Psoas muscle (tissue), 8 donors: ENCODE data around the gene VKORC1L1. TPM values are rescaled to one million over a fixed set of nuclear protein-coding genes. Genes with fewer than 3 reads are reported as not detected.

Experiments used
- ATAC-seq, 4 donors: fragments of 200-7000 bp; cut with Tn5 transposase; one replicate each; pipeline ENCODE4 v1.9.1; 2020; ENCODE audit warnings: moderate library complexity in 3 of 4, mild to moderate bottlenecking in 2 of 4
- DNase-seq, 2 donors: peaks; one replicate each; pipeline ENCODE4 v3.0.0-alpha.2; 2020
- H3K27ac ChIP-seq: fragments of 200-600 bp; one replicate; pipeline ENCODE4 v1.8.0; 2022
- H3K27me3 ChIP-seq, 3 donors: fragments of 200-600 bp in 1 of 3; one replicate each; pipeline versions ENCODE4 v1.6.1 to v1.8.0; 2013 to 2022; ENCODE audit warnings: low read length in 2 of 3, mild to moderate bottlenecking in 2 of 3, moderate library complexity in 1 of 3; ENCODE audit not compliant: insufficient read depth in 3 of 3
- H3K36me3 ChIP-seq, 2 donors: fragments of 200-600 bp in 1 of 2; one replicate each; pipeline versions ENCODE4 v1.6.1 to v1.8.0; 2013 to 2022; ENCODE audit warnings: low read depth in 1 of 2, mild to moderate bottlenecking in 1 of 2, moderate library complexity in 1 of 2; ENCODE audit not compliant: insufficient read depth in 1 of 2
- H3K4me1 ChIP-seq: fragments of 200-600 bp; one replicate; pipeline ENCODE4 v1.8.0; 2022
- H3K4me3 ChIP-seq: fragments of 200-600 bp; one replicate; pipeline ENCODE4 v1.8.0; 2022; ENCODE audit warnings: mild to moderate bottlenecking
- H3K9me3 ChIP-seq: fragments of 200-600 bp; one replicate; pipeline ENCODE4 v1.8.0; 2022
- CTCF ChIP-seq: fragments of 200-600 bp; IDR thresholded peaks from one replicate; pipeline ENCODE4 v1.8.0; 2022; ENCODE audit warnings: antibody characterized with exemption
- WGBS, 3 donors: extraction: QIAGEN DNeasy Blood & Tissue Kit; methylation state at CpG; one replicate each; pipeline versions ENCODE4 v1.1.6 to v1.1.7; 2013; 5-methylcytosine and 5-hydroxymethylcytosine counted together
- intact Hi-C, 2 donors: fragments of 100-400 bp; cut with DNase I; formaldehyde crosslinking; loops; one replicate each; pipeline versions ENCODE4 v1.11.0 to v1.14.2; 2022
- polyA plus RNA-seq, 3 donors: library from polyadenylated mRNA; stranded (reverse); fragments of 200-250 nt; gene quantifications; one replicate each; pipeline ENCODE4 v1.2.3, GENCODE V29; 2013
- total RNA-seq, 4 donors: library from RNA; stranded (reverse); fragmentation: NEBNext Ultra II Directional in 2 of 4; extraction: Animal tissue kit (Norgen Biotek cat#: 25700) in 2 of 4; gene quantifications; one replicate each; pipeline versions ENCODE4 v1.2.1 to v1.2.4, GENCODE V29; 2021 to 2023
- donor health status: healthy with polysubstance abuse.
- donor health status: DM: no; HTN: no; CAD: no; lungs with moderate emphysema.
- donor health status: Bipolar disorder and iron deficiency.
- donor health status: healthy.
- donor health status: DM: yes; HTN: yes; CAD: no.
- donor health status: DM: no; HTN: no; CAD: no.
- donor health status: DM: no; HTN: no; CAD: no.
- donor health status: DM: yes; HTN: yes; CAD: no.

VKORC1L1 gene
- total and polyA plus RNA-seq, 7 donors, result 9.9 to 24.4 (median 19.4) TPM

- Histone ChIP-seq H3K36me3 (no peaks in the 10 kb centered on the region), H3K27ac (no peak overlapping the region), H3K4me3 (no peak overlapping the region), H3K27me3 (no peaks in the 10 kb centered on the region), H3K9me3 (peaks cover 12% of the 10 kb centered on the region), H3K4me1 (no peaks in the 10 kb centered on the region)
- no peak for DNase-seq
- ATAC-seq, result no peak
- no peak for TF ChIP-seq CTCF
- intact Hi-C loops, result no loop called here
These were observed 29.4 kb downstream of the VKORC1L1 start for GRCh38 chr7:65902306-65902705.

GRCh38 chr7:65907501-65908198, 34.8 kb downstream of the VKORC1L1 start:
- H3K27me3 ChIP-seq, result no peaks in the 10 kb centered on the region
- TF ChIP-seq CTCF, result no peak
- intact Hi-C loops, result no loop called here
- no peak overlapping the region for H3K4me3 ChIP-seq
- no peak for ATAC-seq
- WGBS, 3 donors, result 94 to 96% (median 95%) methylated on average over 6 of the region's 6 CpGs
- H3K4me1 ChIP-seq, result no peaks in the 10 kb centered on the region
- no peak overlapping the region for H3K27ac ChIP-seq
- no peaks in the 10 kb centered on the region for H3K36me3 ChIP-seq
- peaks cover 6% of the 10 kb centered on the region for H3K9me3 ChIP-seq
- no peak for DNase-seq

- no peaks in the 10 kb centered on the region for H3K4me1 ChIP-seq
- H3K36me3 ChIP-seq, result no peaks in the 10 kb centered on the region
- H3K27me3 ChIP-seq, result no peaks in the 10 kb centered on the region
- no peaks in the 10 kb centered on the region for H3K9me3 ChIP-seq
- no peak overlapping the region for H3K27ac ChIP-seq
- no peak for DNase-seq
- intact Hi-C loops, result no loop called here
- H3K4me3 ChIP-seq, result no peak overlapping the region
- 18 to 32% (median 30%) methylated on average over 2 of the region's 2 CpGs for WGBS, 3 donors
- ATAC-seq, result no peak
- no peak for TF ChIP-seq CTCF
These were observed 37.4 kb downstream of the VKORC1L1 start for GRCh38 chr7:65910237-65910636.

- Histone ChIP-seq H3K9me3 (no peaks in the 10 kb centered on the region), H3K27ac (no peak overlapping the region), H3K4me3 (no peak overlapping the region), H3K27me3 (no peaks in the 10 kb centered on the region), H3K4me1 (no peaks in the 10 kb centered on the region), H3K36me3 (no peaks in the 10 kb centered on the region)
- 83 to 90% (median 87%) methylated on average over 7 of the region's 7 CpGs for WGBS, 3 donors
- TF ChIP-seq CTCF, result no peak
- intact Hi-C loops, result no loop called here
- no peak for ATAC-seq
- DNase-seq, result no peak
These were observed 39.4 kb downstream of the VKORC1L1 start for GRCh38 chr7:65912237-65912636.
